Activated CD4-positive, alpha-beta T cell treated with anti-CD3 and anti-CD28 coated beads, Interleukin-2, Interleukin-4, amounts not matched to agents 100 ng/mL and 50 ng/mL, durations not matched to agents 16 hours and 8 hours (primary cell): Measurements from ENCODE around the gene UNC119B.
A peak's percentile ranks its signal among the peaks of the same experiment; 100 is the strongest.

Source experiments
- DNase-seq: peaks from one replicate; pipeline ENCODE4 v3.0.0-alpha.2; 2020; ENCODE audit warnings: low spot score

The UNC119B gene

GRCh38 chr12:120739821-120740613 lies 29.8 kb downstream of the UNC119B start:
- no peak for DNase-seq

GRCh38 chr12:120740871-120741270 lies 30.6 kb downstream of the UNC119B start:
- no peak for DNase-seq

- DNase-seq, result no peak
Measured at GRCh38 chr12:120741476-120742421, 31.5 kb downstream of the UNC119B start.

GRCh38 chr12:120744922-120745493 lies 34.8 kb downstream of the UNC119B start:
- no peak for DNase-seq

- DNase-seq, result no peak
Measured at GRCh38 chr12:120748242-120748641, 38.0 kb downstream of the UNC119B start.

- DNase-seq, result no peak
Measured at GRCh38 chr12:120749256-120749655, 39.0 kb downstream of the UNC119B start.

- DNase-seq, result no peak
Measured at GRCh38 chr12:120750806-120751205, 40.5 kb downstream of the UNC119B start.

GRCh38 chr12:120751389-120751788 lies 41.1 kb downstream of the UNC119B start:
- DNase-seq, result no peak

GRCh38 chr12:120754792-120755191 lies 44.5 kb downstream of the UNC119B start:
- DNase-seq, result no peak

- no peak for DNase-seq
Measured at GRCh38 chr12:120755269-120755668, 45.0 kb downstream of the UNC119B start.

- no peak for DNase-seq
Measured at GRCh38 chr12:120757226-120757742, 47.0 kb downstream of the UNC119B start.

- no peak for DNase-seq
Measured at GRCh38 chr12:120757949-120758348, 47.7 kb downstream of the UNC119B start.

- DNase-seq, result no peak
Measured at GRCh38 chr12:120758798-120759590, 48.7 kb downstream of the UNC119B start.

- DNase-seq, result no peak
Measured at GRCh38 chr12:120759591-120760348, 49.5 kb downstream of the UNC119B start.

- peak; percentile 43 for DNase-seq
Measured at GRCh38 chr12:120760349-120761254, 50.3 kb downstream of the UNC119B start.

GRCh38 chr12:120761519-120761934 lies 51.3 kb downstream of the UNC119B start:
- no peak for DNase-seq

- DNase-seq, result no peak
Measured at GRCh38 chr12:120762086-120762485, 51.8 kb downstream of the UNC119B start.

GRCh38 chr12:120763250-120763649 lies 53.0 kb downstream of the UNC119B start:
- DNase-seq, result no peak

GRCh38 chr12:120764816-120765215 lies 54.6 kb downstream of the UNC119B start:
- DNase-seq, result no peak

- DNase-seq, result no peak
Measured at GRCh38 chr12:120766566-120766965, 56.3 kb downstream of the UNC119B start.
